Measurements from ENCODE around the gene ABITRAM. TPM values are rescaled to one million over a fixed set of nuclear protein-coding genes. Genes with fewer than 3 reads are reported as not detected.
"Not testable (repeated sequence)": the region's sequence is repeated elsewhere in the genome, so short reads cannot be mapped to it uniquely, and the experiment has no call there.

The ABITRAM gene
- total RNA-seq, 1 donor from 2014 or later = 1.1 TPM

- no peak for TF ChIP-seq CTCF (IDR thresholded peaks at IDR 0.05)
- Histone ChIP-seq H3K36me3 (peaks cover 0 to 11% of the 10 kb centered on the region in 2 donors), H3K9me3 (no peaks in the 10 kb centered on the region), H3K27me3 (no peaks in the 10 kb centered on the region), H3K27ac (no peak overlapping the region), H3K4me3 (no peak overlapping the region), H3K4me1 (peaks cover 0 to 6% of the 10 kb centered on the region in 2 donors)
- no peak for DNase-seq (ENCODE audit: low spot score in 2 of 2)
- intact Hi-C loops (cut with DNase I) = no loop called here
Observed at GRCh38 chr9:108963459-108964143, 29.4 kb downstream of the ABITRAM start.

DNA sequence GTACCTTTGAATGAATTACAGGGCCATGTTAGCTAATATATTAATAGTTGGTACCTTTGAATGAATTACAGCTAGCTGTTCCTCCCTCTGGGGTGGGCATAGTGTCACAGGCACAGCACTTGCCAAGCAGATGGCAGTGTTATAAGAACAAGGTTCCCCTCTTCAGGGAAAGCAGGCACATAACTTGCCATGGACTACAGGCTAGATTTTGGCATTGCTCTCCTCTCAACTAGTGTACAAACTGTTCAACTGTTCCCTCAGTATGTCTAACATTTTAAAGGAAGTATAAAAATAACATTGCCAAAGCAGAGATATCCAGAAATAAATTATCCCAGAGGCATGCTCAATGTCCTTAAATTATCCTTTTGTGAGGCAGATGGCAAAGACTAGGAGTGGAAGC lies 33.7 kb downstream of the ABITRAM start:
- intact Hi-C loops (cut with DNase I) = no loop called here
- DNase-seq (ENCODE audit: low spot score in 2 of 2) = no peak
- no peaks in the 10 kb centered on the region for H3K27me3 ChIP-seq
- peak overlapping the region in 1 of 2 donors; percentile 4 for H3K27ac ChIP-seq
- H3K4me1 ChIP-seq = peaks cover 0 to 12% of the 10 kb centered on the region in 2 donors
- H3K9me3 ChIP-seq = no peaks in the 10 kb centered on the region
- no peak overlapping the region for H3K4me3 ChIP-seq
- no peak for TF ChIP-seq CTCF (IDR thresholded peaks at IDR 0.05)
- peaks cover 3 to 4% of the 10 kb centered on the region in 2 donors for H3K36me3 ChIP-seq

GRCh38 chr9:108971392-108971791 lies 37.2 kb downstream of the ABITRAM start:
- H3K27me3 ChIP-seq; DNase-seq (ENCODE audit: low spot score in 2 of 2); H3K9me3 ChIP-seq; H3K36me3 ChIP-seq; H3K4me3 ChIP-seq; H3K27ac ChIP-seq: not testable (repeated sequence)
- H3K4me1 ChIP-seq = peaks cover 0 to 24% of the 10 kb centered on the region in 2 donors
- intact Hi-C loops (cut with DNase I) = loop anchor here (5.0 kb wide), 1 partner anchor 41 kb away; the partner anchor contains the start of gene CTNNAL1

- peak overlapping the region; percentile 42 to 65 for H3K27ac ChIP-seq
- no peak for TF ChIP-seq CTCF (IDR thresholded peaks at IDR 0.05)
- H3K9me3 ChIP-seq = no peaks in the 10 kb centered on the region
- peaks cover 3 to 4% of the 10 kb centered on the region in 2 donors for H3K36me3 ChIP-seq
- intact Hi-C loops (cut with DNase I) = loop anchor here (5.0 kb wide), 1 partner anchor 40 kb away; the partner anchor contains the start of gene CTNNAL1
- H3K27me3 ChIP-seq = no peaks in the 10 kb centered on the region
- H3K4me3 ChIP-seq = no peak overlapping the region
- H3K4me1 ChIP-seq = peaks cover 0 to 24% of the 10 kb centered on the region in 2 donors
- no peak for DNase-seq (ENCODE audit: low spot score in 2 of 2)
Observed at GRCh38 chr9:108972186-108972585, 38.0 kb downstream of the ABITRAM start.

DNA sequence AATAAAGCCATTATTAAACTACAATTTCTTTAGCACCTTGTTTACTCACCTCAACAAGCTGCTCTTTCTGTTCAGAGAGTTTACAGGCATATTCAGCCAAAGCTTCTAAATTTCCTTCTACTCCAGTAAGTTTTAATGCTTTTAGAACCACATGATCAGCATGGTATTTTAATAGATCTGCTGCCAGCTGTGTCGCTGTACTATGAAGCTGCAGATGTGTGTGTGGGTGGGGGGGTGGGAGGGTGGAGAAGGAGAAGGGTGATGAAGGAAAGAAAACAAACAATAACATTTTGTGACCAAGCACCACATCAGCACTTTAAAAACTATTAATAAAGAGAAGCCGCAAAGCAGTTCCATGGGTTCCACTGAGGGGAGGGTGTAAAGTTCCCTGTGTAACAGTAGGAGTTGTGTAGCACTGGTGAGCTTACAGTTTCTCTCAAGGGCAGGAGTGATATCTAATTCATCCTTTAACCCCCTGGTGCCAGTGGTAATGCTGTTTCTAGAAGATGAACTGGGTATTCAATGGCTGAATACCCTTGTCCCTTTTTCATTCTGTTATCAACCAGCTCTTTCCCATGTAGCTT lies 38.5 kb downstream of the ABITRAM start:
- Histone ChIP-seq H3K4me3 (no peak overlapping the region), H3K9me3 (no peaks in the 10 kb centered on the region), H3K36me3 (peaks cover 3 to 4% of the 10 kb centered on the region in 2 donors), H3K4me1 (peaks cover 0 to 24% of the 10 kb centered on the region in 2 donors), H3K27me3 (no peaks in the 10 kb centered on the region), H3K27ac (peak overlapping the region; percentile 42 to 65)
- intact Hi-C loops (cut with DNase I) = loop anchor here (5.0 kb wide), 1 partner anchor 40 kb away; the partner anchor contains the start of gene CTNNAL1
- no peak for TF ChIP-seq CTCF (IDR thresholded peaks at IDR 0.05)
- no peak for DNase-seq (ENCODE audit: low spot score in 2 of 2)

GRCh38 chr9:108973895-108974294 lies 39.7 kb downstream of the ABITRAM start:
- Histone ChIP-seq H3K9me3 (no peaks in the 10 kb centered on the region), H3K4me1 (peaks cover 0 to 17% of the 10 kb centered on the region in 2 donors), H3K27me3 (no peaks in the 10 kb centered on the region), H3K36me3 (peaks cover 8 to 12% of the 10 kb centered on the region in 2 donors), H3K4me3 (no peak overlapping the region), H3K27ac (peak overlapping the region; percentile 22 to 65)
- no peak for TF ChIP-seq CTCF (IDR thresholded peaks at IDR 0.05)
- DNase-seq (ENCODE audit: low spot score in 2 of 2) = no peak
- intact Hi-C loops (cut with DNase I) = loop anchor here (5.0 kb wide), 1 partner anchor 38 kb away; the partner anchor contains the start of gene CTNNAL1
